HG02884 (cell line): Measurements from ENCODE around the gene CLEC17A.
A peak's percentile ranks its signal among the peaks of the same experiment; 100 is the strongest.
"Not testable (repeated sequence)": the region's sequence is repeated elsewhere in the genome, so short reads cannot be mapped to it uniquely, and the experiment has no call there.

Source experiments
- ATAC-seq: cut with Tn5 transposase; IDR thresholded peaks from one replicate; pipeline ENCODE4 v1.9.1; 2021; ENCODE audit warnings: mild to moderate bottlenecking, moderate library complexity; ENCODE audit not compliant: unreplicated experiment

Gene CLEC17A

DNA sequence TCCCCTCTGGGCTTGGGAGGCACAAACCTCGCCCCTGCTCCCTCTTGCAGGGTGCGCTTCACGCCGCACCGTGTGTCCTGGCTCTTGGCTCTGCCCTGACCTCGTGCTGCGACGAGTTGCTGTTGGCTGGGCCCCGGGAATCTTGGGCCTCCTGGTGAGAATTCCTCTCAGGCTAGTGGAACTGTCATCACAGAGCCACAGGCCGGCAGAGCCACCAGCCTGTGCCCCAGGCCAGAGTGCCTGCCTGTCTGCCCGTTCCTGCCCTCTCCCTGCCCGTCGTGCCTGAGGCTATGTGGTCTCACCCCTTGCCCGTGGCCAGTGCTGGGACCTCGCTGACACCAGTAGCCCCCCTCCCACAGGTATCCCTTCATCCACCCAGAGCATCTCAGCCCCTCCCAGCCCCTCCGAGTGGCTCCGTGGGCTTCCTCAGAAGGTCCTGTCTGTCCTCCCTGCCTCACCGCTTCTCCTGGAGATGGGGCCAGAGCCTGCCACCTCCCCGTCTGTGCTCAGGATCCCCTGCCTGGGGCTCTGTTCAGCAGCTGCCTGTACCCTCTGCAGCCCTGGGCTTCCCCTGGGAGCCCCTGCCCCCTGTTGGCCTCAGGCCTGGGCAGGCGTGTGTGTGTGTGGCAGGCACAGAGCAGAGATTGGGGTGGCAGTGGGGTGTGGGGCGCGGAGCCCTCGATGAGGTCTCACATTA is 24.4 kb upstream of the CLEC17A start:
- ATAC-seq, result no peak

DNA sequence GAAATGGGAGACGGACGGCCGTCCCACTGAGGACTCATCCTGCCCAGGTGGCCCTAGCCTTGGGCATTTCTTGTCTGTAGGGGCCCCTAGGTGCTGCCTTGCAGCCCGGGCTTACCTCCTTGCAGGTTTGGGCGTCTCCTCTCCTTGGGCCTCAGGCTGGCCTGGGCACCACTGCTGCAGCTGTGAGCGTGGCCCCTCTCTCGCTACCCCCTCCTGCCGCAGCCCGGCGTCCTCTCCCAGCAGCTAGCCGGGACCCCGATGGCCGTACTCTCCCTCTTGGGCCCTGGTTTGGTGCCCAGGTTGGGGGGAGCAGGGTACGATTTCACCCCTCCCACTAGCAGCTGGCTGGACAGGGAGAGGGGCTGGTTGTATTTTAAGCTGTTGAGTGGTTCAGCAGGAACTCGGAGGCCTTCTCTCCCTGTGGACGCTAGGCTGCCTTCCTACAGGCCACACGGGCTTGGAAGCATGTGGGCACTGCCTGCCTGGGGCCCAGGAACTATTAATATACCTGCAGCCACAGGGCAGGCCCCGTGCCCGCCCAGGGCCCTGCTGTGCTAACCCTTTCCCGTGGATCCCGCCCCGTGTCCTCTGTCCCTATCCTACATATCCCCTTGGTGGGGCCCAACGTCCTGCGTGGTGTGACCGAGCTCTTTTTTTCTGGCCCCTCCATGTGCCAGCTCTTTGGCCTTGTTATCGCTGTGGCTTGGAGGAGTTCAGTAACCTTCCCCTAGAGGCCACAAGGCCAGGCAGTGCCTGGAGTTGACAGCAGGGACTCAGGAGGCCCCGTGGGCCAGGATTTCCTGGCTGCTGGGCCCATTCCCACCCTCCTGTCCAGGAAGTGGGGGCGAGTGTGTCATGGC is 22.7 kb upstream of the CLEC17A start:
- ATAC-seq, result no peak

DNA sequence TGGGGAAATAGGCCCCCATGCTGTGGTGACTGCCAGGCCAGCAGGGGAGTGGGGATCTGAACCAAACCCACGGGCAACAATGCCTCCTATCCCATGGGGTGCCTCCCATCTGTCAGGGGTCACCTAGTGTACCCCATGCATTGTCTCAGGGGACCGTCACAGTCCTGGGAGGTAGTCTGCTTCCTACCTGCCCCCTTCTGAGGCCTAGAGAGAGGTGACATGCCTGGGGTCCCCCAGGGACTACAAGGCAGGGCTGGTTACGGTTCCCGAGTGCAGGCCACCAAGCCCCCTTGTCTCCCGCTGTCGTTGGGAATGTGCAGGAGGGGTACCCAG is 22.1 kb upstream of the CLEC17A start:
- ATAC-seq, result no peak

DNA sequence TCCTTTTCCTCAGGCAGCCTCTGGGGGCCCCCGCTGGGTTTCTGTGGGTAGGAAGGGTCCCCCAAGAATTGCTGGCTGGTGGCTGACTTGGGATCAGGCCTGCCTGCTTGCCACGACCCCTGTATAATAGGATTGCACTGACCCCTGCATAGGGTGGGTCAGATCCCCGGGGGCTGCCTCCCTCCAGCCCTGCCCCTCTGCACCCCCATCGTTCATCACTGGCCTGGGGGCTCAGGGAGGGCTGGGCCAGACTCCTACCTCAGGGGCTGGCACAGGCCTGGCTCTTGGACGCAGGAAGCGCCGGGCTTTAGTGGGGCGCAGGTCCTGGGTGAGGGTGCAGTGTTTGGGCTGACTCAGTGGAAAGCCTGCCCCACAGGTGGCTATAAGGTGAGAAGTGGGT is 21.6 kb upstream of the CLEC17A start:
- no peak for ATAC-seq

DNA sequence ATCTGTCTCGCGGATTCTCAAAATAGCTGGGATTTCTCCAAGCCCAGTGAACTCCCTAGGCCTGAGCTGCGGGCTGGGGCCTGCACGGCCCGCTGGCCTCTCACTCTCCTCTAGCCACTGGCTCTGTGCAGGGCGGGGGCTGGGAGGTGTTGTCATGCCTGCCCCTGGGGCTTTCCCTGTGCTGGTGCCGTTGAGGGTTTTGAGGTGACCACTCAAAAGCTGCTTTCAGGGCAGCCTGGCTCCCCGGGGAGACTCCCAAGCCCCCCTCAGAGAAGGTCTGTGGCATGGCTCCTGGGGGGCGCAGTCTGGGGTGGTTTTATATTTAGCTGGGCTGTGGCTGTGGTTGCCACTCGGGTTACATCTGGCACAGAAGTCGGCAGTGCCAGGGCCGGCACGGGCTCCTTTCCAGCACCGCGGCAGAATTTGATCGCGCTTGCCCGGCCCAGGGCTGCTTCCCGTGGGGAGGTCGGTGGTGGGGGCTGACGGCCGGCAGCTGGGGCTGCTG is 21.0 kb upstream of the CLEC17A start:
- ATAC-seq, result no peak

DNA sequence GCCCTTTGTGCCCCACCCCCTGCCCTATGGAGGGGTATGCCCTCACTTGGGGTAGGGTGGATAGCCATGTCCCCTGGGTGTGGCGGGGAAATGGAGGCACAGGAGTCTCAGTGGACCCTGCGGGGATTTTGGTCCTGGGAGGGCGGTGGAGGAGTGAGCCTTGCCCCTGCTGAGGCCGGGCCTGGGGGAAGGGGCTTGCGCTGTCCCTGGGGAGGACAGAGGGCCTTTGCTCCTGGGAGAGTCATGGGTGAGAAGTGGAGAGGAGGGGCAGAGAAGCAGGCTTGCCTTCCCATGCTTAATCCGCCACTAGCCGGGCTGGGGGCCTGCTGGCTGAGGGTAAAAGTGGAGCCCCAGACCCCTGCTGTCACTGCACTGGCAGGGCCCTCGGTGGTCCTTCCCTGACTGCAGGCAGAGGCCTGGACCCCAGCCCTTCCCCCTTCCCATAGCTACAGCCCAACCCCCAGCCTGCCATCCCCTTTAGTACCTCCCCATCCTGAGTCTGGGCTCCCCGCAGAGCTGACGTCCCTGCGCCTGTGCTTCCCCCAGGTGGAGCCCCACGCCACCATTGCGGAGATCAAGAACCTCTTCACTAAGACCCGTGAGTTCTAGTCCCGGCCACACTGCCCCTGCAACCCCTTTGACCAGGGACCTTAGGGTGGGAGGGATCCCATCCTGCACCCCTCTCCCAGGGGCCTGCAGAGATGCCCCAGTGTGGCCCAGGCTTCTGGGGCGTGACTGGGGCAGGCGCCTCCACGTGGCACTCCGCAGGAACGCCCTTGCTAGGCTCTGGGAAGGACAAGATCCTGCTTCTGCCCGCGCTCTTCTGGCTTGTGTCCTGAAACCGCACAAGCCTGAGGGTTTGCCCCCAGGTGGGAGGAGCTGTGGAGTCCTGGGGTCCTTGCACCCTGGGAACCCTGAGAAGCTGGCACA is 20.0 kb upstream of the CLEC17A start:
- no peak for ATAC-seq

DNA sequence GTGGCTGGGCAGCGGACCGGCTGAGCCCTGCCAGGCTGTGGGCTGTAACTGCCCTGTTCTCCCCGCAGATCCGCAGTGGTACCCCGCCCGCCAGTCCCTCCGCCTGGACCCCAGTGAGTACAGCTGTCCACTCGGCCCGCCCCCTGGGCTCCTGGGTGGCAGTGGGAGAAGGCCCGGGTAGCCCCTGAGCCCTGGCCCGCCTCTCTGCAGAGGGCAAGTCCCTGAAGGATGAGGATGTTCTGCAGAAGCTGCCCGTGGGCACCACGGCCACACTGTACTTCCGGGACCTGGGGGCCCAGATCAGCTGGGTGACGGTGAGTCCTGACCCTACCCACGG is 19.3 kb upstream of the CLEC17A start:
- ATAC-seq, result no peak

DNA sequence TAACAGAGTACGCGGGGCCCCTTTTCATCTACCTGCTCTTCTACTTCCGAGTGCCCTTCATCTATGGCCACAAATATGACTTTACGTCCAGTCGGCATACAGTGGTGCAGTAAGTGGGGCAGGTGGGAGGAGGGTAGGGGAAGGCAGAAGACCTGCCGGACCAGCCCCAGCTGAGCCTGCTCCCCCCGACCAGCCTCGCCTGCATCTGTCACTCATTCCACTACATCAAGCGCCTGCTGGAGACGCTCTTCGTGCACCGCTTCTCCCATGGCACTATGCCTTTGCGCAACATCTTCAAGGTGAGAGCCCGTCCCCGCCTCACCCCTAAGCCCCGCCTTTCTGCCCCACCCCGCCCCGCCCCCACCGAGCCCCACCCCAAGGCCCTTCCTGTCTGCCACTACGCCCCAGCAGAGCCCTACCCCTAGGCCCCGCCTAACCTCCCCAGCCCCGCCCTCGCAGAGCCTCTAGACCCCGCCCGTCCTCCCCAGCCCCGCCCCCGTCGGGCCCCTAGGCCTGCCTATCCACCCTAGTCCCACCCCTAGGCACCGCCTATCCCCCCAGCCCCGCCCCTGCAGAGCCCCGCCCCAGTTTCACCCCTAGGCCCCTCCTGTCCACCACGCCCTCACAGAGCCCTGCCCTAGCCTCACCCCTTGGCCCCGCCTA is 18.8 kb upstream of the CLEC17A start:
- ATAC-seq, result no peak

DNA sequence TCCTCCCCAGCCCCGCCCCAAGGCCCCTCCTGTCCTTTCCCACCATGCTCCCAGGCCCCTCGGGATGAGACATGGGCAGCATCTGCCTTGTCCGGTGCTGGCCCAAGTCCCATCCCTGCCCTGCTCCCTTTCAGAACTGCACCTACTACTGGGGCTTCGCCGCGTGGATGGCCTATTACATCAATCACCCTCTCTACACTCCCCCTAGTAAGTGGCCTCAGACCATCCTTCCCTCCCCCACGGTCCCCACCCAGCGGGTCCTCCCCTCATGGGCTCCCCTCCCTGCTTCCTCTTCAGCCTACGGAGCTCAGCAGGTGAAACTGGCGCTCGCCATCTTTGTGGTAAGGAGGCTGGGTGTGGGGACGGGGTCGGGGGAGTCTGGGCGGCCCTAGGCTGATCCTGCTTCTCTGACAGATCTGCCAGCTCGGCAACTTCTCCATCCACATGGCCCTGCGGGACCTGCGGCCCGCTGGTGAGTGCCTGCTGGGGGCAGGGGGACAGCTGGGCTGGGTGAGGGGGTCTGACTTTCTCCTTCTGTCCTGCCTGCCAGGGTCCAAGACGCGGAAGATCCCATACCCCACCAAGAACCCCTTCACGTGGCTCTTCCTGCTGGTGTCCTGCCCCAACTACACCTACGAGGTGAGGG is 18.1 kb upstream of the CLEC17A start:
- ATAC-seq, result not testable (repeated sequence)

DNA sequence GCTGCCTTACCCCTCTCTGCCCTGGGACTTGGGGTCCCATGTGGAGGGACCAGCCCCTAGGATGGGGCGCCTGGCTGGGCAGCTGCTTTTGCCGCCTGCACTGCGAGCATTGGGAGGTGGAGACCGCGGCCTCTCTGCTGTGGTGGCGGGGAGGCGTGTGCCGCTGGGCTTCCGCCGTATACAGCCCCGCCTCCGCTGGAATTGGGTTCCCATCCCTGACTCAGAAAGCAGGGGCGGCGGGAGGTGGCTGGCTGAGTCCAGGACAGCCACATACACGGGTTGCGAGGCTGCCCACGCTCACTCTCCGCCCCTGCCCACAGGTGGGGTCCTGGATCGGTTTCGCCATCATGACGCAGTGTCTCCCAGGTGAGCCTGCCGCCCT is 17.6 kb upstream of the CLEC17A start:
- ATAC-seq, result no peak

DNA sequence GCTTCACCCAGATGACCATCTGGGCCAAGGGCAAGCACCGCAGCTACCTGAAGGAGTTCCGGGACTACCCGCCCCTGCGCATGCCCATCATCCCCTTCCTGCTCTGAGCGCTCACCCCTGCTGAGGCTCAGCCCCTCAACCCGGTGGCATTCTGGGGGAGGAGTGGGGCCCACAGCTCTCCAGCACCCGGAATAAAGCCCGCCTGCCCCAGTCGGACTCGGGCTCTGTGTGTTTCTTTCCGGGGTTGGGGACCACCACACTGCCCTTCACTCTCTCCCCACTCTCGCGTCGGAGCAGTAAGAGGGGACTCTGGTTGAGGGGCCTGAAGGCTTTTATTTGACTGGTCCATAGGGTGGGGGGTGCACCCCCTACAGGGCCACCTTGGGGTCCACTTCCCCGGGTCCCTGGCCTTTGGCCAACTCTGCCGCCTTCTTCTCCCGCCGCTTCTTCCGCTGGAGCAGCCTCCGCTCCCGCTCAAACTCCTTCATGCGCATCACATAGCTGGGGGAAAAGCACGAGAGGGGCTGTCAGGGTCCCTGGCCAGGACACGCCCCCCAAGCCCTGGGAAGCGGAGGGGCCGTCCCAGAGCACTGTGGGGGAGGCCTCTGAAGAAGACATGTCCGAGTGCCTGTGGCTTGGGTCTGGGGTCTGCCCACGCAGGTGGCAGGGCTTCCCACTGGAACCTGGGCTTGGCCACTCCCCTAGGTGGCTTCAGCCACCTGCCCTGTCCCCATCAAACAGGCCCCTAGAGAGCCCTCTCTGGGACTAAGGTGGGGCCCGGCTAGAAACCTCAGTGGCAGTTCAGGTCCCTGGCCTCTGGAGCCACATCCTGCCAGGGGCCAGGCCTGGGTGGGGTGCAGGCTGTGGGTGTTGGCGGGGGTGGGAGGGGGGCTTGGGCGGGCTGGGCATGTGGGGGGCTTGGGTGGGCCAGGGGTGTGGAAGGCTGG is 16.8 kb upstream of the CLEC17A start:
- ATAC-seq, result no peak

DNA sequence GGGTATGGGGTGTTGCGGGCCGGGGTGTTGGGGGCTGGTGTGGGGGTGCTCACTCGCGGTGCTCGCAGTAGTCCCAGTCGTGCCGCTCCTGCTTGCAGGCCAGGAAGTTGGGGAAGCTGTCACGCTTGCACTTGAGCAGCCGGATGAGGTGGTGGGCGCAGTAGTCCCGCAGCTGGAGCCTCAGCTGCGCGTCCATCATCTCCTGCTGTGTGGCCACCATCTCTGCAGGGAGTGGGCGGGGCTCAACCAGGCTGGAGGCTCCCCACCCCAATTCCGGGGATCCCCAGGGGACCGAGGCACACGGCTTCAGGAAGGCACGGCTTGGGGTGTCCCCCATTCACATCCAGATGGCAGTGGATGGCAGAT is 16.2 kb upstream of the CLEC17A start:
- ATAC-seq, result no peak

DNA sequence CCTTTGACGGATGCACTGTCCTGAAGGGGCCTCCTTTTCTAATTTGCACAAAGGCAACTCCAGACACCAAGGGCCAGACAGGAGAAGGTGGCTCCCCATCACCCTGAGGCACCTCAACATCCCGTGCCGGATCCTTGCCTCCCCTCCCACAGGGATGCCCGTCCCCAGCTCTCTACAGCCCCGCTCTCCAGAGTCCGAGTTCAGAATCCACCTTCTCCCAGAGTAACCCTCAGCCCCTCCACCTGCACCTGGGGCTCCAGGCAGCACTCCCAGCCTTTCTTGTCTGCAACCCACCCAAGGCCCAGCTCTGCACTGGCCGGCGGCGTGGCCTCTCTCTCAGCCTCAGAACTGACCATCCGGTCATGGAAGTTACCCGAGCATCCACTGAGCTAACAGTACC is 15.8 kb upstream of the CLEC17A start:
- no peak for ATAC-seq

DNA sequence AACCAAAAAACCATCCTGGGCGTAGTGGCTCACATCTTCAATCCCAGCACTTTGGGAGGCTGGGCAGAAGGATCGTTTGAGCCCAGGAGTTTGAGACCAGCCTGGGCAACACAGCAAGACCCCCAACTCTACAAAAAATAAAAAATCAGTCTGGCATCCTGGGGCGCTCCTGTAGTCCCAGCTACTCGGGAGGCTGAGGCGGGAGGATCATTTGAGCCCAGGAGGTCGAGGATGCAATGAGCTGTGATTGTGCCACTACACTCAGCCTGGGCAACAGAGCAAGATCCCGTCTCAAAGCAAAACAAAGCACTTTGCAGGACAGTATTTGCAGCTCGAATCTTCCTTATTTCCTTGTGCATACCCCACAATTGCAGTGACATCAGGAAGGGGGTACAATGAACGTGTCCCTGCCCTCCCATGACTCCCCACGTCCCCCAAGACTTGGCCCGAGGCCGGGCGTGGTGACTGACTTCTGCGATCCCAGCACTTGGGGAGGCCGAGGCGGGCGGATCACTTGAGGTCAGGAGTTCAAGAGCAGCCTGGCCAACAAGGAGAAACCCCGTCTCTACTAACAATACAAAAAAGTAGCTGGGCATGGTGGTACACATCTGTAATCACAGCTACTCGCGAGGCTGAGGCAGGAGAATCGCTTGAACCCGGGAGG is 11.9 kb upstream of the CLEC17A start:
- no peak for ATAC-seq

DNA sequence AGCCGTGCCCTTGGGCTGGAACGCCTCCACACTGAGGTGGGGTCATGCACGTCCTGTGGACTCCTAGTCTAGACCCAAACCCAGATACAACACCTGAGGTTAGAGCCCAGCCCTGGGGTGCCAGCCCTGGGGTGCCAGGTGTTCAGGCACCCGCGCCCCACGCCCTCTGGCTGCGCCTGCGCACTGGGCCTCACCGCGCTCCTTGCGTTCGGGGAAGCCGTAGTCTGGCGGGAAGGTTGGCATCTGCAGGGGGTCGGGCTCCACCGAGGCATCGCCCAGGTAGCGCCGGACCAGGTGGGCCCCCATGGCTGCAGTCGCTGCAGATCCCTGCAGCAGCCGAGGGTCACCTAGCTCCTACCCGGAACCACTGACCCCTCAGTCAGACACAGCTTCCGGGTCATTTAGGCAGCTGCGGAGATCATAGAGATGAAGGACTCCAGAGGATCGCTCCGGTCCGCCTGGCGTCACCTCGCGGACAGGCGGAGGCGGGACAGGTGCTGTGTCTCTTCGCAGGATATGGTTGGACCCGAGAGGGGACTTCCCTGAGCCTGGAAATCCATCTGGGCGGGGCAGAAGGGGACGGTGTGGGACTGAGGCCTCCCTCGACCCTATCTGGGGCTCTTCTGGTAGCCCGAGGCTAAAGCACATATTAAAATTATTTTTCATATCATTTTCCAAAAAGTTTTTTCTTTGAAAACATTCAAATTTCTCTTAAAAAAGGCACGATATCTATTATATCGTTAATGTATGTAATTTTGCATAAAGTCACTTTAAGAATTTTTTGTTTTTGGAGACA is 11.0 kb upstream of the CLEC17A start, which contains the start of gene NDUFB7:
Gene NDUFB7 (minus strand): TSS at position 372 of the 796 bp plus-strand sequence. CDS start 66 bp downstream, at position 306.
- peak; percentile 82 for ATAC-seq

DNA sequence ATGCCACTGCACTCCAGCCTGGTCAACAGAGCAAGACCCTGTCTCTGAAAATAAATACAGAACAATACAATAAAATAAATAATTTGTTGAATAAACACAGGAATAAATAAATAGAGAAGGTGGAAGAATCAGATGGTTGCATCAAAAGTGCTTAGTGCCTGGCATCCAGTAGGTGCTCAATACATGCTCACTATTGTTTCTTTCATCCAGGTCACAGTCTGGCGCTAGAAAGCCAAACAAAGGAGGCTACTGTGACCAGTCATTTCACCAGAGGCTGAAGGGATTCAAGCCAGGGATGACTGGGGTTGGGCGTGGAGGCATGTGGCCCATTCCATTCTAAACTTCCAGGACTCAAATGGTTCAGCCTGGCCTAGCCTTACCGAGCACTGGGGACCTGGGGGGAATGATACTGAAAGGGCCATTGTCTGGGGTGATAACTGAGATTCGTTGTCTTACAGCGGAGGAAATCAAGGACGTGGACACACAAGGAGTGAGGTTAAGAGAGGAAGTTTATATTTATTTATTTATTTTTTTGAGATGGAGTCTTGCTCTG is 7.4 kb upstream of the CLEC17A start:
- no peak for ATAC-seq

DNA sequence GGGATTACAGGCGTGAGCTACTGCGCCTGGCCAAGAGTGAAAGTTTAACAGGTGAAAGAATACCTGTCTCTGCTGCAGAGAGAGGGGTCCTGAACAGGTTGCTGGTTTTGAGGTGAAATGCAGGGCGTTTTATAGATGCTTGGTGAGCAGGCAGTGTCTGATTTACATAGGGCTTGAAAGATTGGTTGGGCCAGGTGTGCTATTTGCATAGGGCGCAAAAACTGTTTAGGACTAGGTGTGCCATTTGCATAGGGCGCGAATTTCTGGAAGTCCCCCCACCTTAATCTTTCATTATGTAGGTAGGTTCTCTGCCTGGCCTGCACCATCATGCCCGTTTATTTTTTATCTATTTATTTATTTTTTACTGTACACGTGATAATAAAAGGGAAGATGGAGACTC is 6.5 kb upstream of the CLEC17A start:
- ATAC-seq, result no peak

DNA sequence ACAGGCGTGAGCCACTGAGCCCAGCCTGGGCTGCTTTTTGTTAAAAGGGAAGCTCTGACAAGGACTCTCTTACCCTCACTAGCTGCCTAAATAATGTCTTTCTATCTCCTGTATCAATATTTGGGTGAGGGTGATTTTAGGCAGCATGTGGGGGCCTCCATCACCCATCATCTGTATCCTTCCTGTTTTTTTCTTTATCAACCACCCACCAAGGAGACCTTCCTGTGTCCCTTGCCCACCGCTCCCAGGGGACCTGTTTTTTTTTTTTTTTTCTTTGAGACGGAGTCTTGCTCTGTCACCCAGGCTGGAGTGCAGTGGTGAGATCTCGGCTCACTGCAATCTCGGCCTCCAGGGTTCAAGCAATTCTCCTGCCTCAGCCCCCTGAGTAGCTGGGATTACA is 5.6 kb upstream of the CLEC17A start:
- no peak for ATAC-seq
